Measurements from ENCODE around the gene S1PR2. TPM values are rescaled to one million over a fixed set of nuclear protein-coding genes. Genes with fewer than 3 reads are reported as not detected.

Gene S1PR2
- total RNA-seq, 2 donors from 2014 or later, result 4.5 to 8.5 TPM

DNA sequence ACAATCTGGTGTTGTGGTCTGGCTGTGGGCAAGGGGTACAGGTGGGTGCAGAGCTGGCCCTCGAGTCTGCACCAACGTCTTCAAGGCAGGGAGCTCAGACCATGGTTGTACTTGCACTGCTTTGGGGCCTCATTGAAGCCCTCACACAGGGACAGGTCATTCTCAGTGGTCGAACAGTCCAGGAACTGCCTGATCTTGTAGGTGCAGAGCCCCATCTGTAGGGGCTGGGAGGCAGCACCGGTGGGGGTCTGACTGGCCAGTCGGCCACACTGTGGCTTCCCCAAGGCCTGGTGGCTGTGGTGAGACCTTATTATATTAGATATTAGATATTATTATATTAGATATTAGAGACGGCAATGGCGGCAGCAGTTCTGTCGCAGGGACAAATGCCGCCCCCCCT lies 14.0 kb downstream of the S1PR2 start:
- H3K4me3 ChIP-seq, result no peak overlapping the region
- TF ChIP-seq POLR2AphosphoS5 (IDR thresholded peaks at IDR 0.05), result no peak
- TF ChIP-seq POLR2A (IDR thresholded peaks at IDR 0.05), result no peak
- TF ChIP-seq, protein P1, sequence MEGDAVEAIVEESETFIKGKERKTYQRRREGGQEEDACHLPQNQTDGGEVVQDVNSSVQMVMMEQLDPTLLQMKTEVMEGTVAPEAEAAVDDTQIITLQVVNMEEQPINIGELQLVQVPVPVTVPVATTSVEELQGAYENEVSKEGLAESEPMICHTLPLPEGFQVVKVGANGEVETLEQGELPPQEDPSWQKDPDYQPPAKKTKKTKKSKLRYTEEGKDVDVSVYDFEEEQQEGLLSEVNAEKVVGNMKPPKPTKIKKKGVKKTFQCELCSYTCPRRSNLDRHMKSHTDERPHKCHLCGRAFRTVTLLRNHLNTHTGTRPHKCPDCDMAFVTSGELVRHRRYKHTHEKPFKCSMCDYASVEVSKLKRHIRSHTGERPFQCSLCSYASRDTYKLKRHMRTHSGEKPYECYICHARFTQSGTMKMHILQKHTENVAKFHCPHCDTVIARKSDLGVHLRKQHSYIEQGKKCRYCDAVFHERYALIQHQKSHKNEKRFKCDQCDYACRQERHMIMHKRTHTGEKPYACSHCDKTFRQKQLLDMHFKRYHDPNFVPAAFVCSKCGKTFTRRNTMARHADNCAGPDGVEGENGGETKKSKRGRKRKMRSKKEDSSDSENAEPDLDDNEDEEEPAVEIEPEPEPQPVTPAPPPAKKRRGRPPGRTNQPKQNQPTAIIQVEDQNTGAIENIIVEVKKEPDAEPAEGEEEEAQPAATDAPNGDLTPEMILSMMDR (IDR thresholded peaks at IDR 0.05), result no peak
- no peaks in the 10 kb centered on the region for H3K4me1 ChIP-seq (replicated peaks)
- DNase-seq (ENCODE audit: low spot score), result no peak
- no peaks in the 10 kb centered on the region for H3K9me3 ChIP-seq
- no peaks in the 10 kb centered on the region for H3K27me3 ChIP-seq (replicated peaks; ENCODE audit: insufficient read depth)
- intact Hi-C loops (cut with DNase I), result no loop called here
- WGBS, result 87% methylated on average over 9 of the region's 9 CpGs
- no peaks in the 10 kb centered on the region for H3K36me3 ChIP-seq
- no peak overlapping the region for H3K27ac ChIP-seq

GRCh38 chr19:10214784-10215183 lies 16.3 kb downstream of the S1PR2 start:
- Histone ChIP-seq H3K4me3 (no peak overlapping the region), H3K9me3 (no peaks in the 10 kb centered on the region), H3K36me3 (no peaks in the 10 kb centered on the region), H3K27ac (no peak overlapping the region), H3K4me1 (replicated peaks) (no peaks in the 10 kb centered on the region), H3K27me3 (replicated peaks; ENCODE audit: insufficient read depth) (no peaks in the 10 kb centered on the region)
- TF ChIP-seq, protein P1 (IDR thresholded peaks at IDR 0.05), result no peak
- no peak for TF ChIP-seq POLR2AphosphoS5 (IDR thresholded peaks at IDR 0.05)
- TF ChIP-seq POLR2A (IDR thresholded peaks at IDR 0.05), result no peak
- intact Hi-C loops (cut with DNase I), result no loop called here
- no peak for DNase-seq (ENCODE audit: low spot score)
- 97% methylated on average over 5 of the region's 5 CpGs for WGBS

DNA sequence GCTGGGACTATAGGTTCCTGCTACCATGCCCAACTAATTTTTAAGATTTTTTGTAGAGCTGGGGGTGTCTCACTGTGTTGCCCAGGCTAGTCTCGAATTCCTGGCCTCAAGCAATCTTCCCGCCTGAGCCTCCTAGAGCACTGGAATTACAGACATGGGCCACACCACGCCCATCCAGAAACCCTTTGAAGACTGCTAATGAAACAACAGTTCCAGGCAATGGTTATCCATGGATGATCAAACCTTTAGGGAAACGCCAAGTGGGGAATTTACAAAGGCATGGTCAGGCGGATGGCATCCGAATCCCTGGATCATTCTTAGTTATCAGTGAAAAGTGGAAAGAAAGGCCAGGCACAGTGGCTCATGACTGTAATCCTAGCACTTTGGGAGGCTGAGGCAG lies 19.4 kb downstream of the S1PR2 start:
- 89% methylated on average over 6 of the region's 6 CpGs for WGBS
- no peaks in the 10 kb centered on the region for H3K27me3 ChIP-seq (replicated peaks; ENCODE audit: insufficient read depth)
- TF ChIP-seq, protein P1 (IDR thresholded peaks at IDR 0.05), result no peak
- TF ChIP-seq POLR2AphosphoS5 (IDR thresholded peaks at IDR 0.05) (no peak), POLR2A (IDR thresholded peaks at IDR 0.05) (no peak)
- H3K27ac ChIP-seq, result no peak overlapping the region
- no peaks in the 10 kb centered on the region for H3K4me1 ChIP-seq (replicated peaks)
- H3K9me3 ChIP-seq, result no peaks in the 10 kb centered on the region
- no peak for DNase-seq (ENCODE audit: low spot score)
- no peaks in the 10 kb centered on the region for H3K36me3 ChIP-seq
- H3K4me3 ChIP-seq, result no peak overlapping the region
- intact Hi-C loops (cut with DNase I), result no loop called here

- Histone ChIP-seq H3K4me3 (no peak overlapping the region), H3K27ac (no peak overlapping the region), H3K36me3 (no peaks in the 10 kb centered on the region), H3K9me3 (no peaks in the 10 kb centered on the region), H3K4me1 (replicated peaks) (no peaks in the 10 kb centered on the region), H3K27me3 (replicated peaks; ENCODE audit: insufficient read depth) (no peaks in the 10 kb centered on the region)
- no peak for DNase-seq (ENCODE audit: low spot score)
- TF ChIP-seq POLR2A (IDR thresholded peaks at IDR 0.05) (no peak), POLR2AphosphoS5 (IDR thresholded peaks at IDR 0.05) (no peak)
- TF ChIP-seq, protein P1 (IDR thresholded peaks at IDR 0.05), result no peak
- intact Hi-C loops (cut with DNase I), result no loop called here
- 84% methylated on average over 4 of the region's 4 CpGs for WGBS
Measured at GRCh38 chr19:10211061-10211460, 20.1 kb downstream of the S1PR2 start.

GRCh38 chr19:10209315-10209714 lies 21.8 kb downstream of the S1PR2 start:
- Histone ChIP-seq H3K9me3 (no peaks in the 10 kb centered on the region), H3K36me3 (no peaks in the 10 kb centered on the region), H3K4me3 (no peak overlapping the region), H3K27ac (no peak overlapping the region), H3K27me3 (replicated peaks; ENCODE audit: insufficient read depth) (no peaks in the 10 kb centered on the region), H3K4me1 (replicated peaks) (no peaks in the 10 kb centered on the region)
- intact Hi-C loops (cut with DNase I), result no loop called here
- DNase-seq (ENCODE audit: low spot score), result no peak
- TF ChIP-seq POLR2A (IDR thresholded peaks at IDR 0.05) (no peak), POLR2AphosphoS5 (IDR thresholded peaks at IDR 0.05) (no peak)
- 65% methylated on average over 4 of the region's 4 CpGs for WGBS
